ENCODE data around the gene PIGX.

PIGX gene

DNA sequence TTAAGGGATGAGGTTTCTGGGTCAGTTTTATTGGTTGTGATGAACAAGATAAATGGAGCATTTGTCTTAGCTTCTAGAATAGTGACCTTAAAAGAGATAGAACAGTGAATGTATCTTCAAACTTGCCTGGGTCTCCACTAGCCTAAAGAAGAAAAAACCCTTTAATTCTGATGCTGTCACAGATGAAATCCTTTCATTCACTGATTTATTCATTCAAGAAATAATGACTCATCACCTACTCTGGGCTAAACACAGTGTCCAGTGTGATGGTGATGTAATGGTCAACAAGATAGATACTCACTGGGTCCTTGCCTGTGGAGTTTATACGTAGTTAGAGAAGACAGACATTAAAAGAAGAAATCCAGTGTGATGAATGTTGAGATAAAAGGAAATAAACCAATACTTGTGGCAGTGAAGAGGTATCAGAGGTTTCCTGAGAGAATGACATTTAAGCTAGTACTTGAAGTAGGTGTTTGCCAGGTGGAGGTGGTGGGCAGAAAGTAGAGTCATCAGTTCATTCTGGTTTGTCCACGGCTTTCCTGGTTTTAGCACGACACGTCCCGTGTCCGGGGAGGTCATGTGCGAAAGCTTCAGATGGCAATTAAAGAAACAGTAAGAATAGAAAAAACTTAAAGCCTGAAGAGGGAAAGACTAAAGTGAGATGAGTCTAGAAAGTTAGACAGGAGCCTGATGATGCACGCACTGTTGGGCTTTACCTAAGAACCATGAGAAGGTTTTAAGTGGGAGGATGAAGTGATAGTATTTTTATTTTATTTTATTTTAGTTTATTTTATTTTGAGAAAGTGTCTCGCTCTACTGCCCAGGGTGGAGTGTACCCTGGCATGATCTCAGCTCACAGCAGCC is 45.9 kb downstream of the PIGX start:
- no peak for DNase-seq (ENCODE audit: low read depth)

DNA sequence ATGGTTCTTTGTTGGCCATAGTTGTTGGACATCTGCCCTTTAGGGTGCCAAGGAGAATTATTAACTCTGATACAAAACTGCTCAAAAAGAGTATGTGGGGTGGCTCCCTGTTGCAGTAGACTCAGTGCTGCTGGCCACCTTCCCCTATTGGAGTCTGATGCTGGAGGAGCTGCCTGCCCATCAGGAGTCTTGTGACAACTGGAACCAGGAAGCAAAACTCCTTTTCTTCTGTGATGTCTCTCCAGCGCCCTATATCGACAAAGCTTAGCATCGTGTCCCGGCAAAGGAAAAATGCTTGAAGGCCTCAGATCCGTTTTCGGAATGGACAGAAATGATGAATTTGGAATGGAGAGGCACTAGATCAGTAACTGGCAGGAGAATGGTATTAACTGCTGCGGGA is 51.0 kb downstream of the PIGX start:
- DNase-seq (ENCODE audit: low read depth) = no peak

DNA sequence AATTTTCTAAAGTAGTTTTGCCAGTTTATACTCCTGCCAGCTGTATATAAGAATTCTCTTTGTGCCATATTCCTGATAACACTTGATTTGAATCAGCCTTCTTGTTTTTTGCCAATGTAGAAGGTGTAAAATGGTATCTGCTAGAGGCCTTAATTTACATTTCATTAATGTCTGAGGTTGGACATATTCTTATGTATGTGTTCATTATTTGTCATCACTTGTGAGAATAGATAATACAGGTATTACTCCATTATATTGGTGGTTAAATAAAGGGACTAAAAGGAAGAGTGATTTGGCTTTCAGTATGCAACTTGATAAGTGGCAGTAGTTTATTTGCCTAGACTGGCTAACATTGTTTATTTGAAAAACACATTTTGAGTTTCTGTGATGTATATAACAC is 53.3 kb downstream of the PIGX start:
- no peak for DNase-seq (ENCODE audit: low read depth)

GRCh38 chr3:196771067-196771466 is 58.9 kb downstream of the PIGX start:
- no peak for DNase-seq (ENCODE audit: low read depth)

GRCh38 chr3:196772102-196772501 is 59.9 kb downstream of the PIGX start:
- DNase-seq (ENCODE audit: low read depth) = no peak

DNA sequence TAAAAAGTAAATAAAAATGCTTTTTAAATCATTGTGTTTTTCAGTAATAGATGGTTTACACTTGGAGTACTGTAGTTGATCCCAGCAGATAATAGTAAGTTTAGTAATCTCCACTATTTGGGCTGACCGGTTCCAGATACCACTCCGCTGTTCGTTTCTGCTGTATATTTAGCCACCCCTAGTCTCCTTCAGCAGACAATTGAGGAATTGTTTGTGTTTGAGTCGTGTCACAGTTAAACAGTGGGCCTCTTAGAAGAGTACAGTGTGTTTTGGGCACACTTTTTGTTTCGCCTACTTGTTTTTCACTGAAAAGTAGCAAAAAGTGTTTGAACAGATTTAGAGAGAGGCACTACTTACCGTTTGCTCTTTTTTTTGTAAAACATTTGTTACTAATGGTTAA is 60.7 kb downstream of the PIGX start:
- no peak for DNase-seq (ENCODE audit: low read depth)

DNA sequence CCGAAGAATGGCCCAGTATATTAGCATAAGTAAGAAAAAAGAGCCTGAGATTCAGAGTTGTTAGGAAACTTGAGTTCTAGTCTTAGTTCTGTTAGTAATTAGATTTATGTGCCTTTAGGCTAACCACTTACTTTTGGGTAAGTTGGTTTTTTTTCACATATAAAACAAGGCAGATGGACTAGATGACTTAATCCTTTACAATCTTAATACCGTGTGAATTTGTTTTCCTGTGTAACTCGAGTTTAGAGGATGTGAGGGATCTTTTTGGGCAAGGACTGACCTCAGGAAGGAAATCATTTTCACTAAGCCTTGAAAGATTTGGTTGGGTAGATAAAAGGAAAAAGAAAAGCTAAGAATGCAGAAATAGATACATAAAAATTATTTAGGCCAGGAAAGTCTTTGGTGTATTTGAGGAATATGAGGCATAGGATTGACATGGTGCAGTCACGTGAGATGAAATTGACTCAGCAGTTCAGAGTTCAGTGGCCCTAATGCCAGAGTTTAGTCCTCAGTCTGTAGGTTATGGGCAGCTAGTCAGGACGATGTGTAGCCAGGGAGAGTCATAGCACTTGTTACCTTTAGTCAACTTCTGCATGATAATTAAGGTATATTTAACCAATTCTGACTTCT is 62.1 kb downstream of the PIGX start:
- no peak for DNase-seq (ENCODE audit: low read depth)

DNA sequence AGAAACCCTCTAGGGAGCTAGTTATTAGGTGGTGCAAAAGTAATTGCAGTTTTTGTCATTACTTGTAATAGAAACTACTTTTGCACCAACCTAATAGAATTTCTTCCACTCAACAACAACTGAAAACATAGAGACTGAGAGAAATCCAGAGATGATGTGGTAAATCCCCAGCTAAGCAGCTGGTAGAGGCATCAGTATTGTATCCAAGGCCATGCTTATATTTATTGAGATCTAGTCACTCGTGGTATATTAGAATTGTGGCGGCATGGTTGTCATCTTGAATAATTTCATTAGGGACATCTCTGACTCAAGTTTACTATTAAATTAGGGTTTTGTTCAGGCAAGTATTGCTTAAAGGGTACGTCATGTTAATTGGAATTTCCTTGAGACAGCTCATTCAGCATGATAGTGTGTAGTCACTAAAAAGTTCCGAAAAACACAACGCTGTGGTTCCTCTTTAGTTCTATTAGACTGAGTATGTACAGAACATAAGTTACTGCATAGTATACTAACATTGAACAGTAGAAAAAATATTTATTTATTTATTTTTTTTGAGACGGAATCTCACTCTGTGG is 62.8 kb downstream of the PIGX start:
- no peak for DNase-seq (ENCODE audit: low read depth)

DNA sequence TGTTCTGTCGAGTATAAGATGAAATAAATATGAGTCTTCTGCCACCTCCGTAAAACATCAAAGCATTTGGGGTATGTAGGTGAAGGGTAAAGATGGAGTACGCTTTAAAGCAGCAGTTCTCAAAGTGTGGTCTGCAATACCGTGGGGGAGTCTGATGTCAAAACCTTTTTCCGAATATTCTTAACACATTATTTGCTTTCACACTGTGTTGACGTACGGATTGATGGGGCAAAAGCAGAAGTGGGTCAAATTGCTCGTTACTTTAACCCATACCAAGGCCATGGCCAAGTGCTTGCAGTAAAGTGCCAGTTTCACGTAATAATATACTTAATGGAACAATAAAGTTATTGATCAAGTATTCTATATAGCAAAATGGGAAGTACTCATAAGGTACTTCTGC is 63.8 kb downstream of the PIGX start:
- DNase-seq (ENCODE audit: low read depth) = no peak

DNA sequence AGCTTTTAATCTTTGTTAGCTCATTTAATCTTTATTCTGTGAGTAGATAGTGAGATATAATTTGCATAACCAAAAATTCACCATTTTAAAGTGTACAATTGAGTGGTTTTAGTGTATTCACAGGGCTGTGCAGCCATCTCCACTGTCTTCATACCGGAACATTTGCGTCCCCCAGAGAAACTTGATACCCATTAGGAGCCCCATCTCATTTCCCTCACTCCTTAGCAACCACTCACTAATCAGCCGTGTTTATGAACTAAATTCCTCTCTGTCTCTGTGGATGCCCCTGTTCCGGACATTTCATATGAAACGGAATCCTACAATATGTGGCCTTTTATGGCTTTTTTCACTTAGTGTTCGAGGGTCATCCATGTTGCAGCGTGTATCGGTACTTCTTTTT is 65.7 kb downstream of the PIGX start:
- DNase-seq (ENCODE audit: low read depth) = no peak

DNA sequence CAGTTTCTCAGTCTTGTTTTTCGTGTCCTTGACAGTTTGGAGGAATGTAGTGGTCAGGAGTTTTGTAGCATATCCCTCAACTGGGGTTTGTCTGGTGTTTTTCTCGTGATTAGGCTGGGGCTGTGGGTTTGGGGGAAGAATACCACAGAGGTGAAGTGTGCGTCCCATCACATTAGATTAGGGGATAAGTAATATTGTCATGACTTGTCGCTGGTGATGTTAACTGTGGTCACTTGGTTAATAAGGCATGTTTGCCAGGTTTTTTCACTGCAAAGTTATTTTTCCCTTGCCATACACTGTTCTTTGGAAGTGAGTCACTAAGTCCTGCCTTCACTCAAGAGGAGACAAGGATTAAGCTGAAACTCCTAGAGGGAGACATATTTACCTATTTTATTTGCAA is 66.6 kb downstream of the PIGX start:
- no peak for DNase-seq (ENCODE audit: low read depth)

DNA sequence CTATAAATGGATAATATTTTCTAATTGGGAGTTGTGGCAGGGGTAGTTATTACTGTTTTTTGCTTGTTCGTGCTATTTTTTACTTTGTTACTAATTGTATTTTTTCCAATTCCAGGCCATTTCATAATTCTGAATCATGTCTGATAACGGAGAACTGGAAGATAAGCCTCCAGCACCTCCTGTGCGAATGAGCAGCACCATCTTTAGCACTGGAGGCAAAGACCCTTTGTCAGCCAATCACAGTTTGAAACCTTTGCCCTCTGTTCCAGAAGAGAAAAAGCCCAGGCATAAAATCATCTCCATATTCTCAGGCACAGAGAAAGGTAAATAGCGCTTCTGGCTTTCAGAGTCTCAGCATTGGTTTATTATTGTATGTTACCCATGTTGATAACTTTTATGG is 70.3 kb downstream of the PIGX start:
- no peak for DNase-seq (ENCODE audit: low read depth)

Measured in stimulated activated CD8-positive, alpha-beta memory T cell treated with anti-CD3 and anti-CD28 coated beads, Interleukin-12 subunit alpha, Interleukin-12 subunit beta, amount 100 ng/mL, for 4 hours (primary cell).